Hematopoietic multipotent progenitor cell (in vitro differentiated cells): Measurements from ENCODE around the gene GBA3. TPM values are rescaled to one million over a fixed set of nuclear protein-coding genes. Genes with fewer than 3 reads are reported as not detected.
A peak's percentile ranks its signal among the peaks of the same experiment; 100 is the strongest.

ENCODE experiments used
- DNase-seq, 3 donors: peaks; one replicate each; pipeline ENCODE4 v3.0.0-alpha.2; 2011 to 2015; ENCODE audit warnings: low read depth in 2 of 3, low spot score in 2 of 3
- total RNA-seq: library from RNA; depleted of rRNA; stranded (reverse); fragments of >200 nt; gene quantifications from one replicate; pipeline ENCODE4 v1.2.3, GENCODE V29; 2012

GBA3 gene
- total RNA-seq = under 0.01 TPM

DNA sequence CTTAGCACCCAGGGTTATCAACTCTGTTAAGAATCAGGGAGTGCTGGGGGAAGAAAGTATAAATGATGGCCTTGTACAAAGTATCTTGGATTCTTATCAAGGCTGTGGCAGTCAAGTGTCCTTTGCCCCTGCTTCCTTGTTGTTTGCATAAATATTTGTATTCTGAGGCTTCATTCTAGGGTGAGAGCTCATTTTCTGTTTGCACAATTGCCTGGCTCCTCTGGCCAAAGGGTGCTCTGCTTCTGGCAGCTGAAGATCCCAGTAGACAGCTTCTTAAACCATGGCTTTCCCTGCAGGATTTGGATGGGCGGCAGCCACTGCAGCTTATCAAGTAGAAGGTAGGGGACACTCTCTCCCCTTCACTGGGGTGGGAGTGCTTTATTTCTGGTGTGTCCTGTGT lies at the start of gene GBA3:
GBA3 (plus strand) TSS at position 202 of the 400 bp plus-strand sequence.
- DNase-seq = no peak

DNA sequence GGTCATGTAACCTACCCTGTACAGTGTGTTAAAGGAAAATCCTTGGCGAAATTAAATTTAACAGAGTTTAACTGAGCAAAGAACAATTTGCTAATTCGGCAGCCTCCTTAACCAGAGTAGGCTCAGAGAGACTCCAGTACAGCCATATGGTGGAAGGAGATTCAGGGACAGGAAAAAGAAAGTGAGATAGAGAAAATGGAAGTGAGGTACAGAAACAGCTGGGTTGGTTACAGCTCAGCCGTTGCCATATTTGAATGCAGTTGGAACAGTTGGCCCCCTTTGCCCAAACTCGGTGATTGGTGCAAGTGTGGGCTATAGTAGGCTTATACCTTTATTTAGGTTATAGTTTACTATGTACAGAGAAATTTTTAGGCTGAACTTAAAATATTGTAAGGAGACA lies 48.8 kb upstream of the GBA3 start:
- DNase-seq = no peak

DNA sequence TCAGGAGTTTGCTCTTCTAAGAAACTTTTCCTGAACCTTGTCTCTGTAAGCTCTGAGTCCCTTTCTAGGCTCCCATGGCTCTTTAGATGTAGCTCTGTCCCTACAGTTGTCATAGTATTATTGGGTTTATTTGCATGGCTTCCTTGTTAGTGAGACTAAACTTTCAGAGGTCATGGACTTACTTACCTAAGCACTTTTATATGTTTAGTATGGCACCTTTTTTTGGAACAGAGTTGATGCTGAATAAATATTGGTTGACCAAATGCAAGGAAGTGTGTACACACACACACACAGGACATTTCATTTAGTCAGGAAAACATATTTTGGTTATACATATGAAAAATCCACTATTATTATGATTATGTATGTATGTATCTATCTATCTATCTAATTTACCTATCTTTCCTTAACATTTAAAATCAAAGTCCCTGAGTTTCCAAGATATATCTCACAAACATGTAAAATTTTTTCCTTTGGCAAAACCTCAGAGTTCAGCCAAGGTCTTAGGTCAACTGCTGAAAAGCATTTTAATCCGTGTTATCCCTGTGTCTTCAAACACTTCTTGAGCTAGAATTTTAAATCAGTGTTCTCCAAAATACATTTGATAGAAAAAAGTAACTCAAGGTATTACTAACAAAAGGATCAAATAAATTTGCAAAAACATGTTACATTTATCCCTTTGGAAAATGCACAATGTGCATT lies 47.1 kb upstream of the GBA3 start:
- no peak for DNase-seq

DNA sequence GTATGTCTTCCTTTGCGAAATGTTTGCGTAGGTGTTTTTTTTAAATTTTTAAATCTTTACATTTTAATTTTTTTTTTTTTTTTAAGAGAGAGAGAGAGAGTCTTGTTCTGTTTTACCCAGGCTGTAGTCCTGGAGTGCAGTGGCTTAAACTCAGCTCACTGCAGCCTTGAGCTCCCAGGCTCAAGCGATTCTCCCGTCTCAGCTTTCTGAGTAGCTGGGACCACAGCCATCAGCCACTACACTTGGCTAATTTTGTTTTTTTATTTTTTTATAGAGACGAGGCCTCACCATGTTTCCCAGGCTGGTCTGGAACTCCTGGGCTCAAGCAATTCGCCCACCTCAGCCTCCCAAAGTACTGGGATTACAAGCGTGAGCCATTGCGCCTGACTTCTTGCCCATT lies 43.7 kb upstream of the GBA3 start:
- DNase-seq = no peak

DNA sequence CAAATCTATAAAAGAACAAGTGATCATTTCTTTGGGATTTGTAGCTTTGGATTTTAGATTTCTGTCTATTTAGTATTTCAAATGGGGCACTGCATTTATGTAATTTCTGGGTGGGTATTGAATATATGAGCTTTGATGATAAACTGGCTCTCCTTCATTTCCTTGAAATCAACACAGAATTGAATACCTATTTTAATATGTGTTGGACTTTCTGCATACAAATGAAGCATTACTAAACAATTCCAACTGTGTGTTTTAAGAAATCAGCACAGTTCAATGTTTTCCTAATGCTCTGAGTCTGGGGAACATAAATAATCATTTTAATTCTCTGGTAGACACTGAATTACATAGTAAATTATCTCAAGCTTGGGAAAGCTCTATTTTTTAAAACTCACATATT lies 42.0 kb upstream of the GBA3 start:
- no peak for DNase-seq

DNA sequence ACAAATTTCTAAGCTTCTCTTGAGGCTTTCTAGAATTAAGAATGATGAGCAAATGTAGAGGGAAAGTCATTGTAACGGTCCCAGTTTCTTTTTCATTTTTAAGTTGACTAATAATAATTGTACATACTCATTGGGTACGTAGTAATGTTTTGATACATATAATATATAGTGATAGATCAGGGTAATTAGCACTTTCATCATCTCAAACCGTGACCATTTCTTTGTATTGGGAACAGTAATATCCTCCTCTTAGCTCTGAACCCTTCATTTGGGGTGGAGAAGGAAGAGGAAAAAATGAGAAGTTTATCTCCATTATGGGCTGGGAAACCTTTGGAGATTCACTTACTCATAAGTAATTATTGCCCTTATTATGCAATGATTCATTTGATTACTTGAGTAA lies 39.0 kb upstream of the GBA3 start:
- no peak for DNase-seq

DNA sequence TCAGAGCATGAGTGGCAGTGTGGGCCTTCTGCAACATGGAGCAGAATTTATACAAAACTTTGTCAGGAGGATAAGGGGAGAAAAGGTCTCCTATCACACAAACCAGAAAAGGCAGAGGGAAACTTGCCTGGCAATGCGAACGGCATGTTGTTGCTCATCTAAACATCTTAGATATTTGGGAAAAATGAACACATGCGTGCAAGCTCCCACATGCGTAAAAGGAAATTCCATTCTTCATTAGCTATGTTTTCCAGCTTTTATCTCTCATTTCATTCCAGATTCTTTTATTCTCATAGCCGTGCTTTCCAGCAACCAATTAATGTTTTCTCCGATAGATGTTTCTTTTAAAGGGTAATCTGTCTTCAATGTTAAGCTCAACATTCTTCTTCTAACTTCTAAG lies 31.3 kb upstream of the GBA3 start:
- DNase-seq = no peak

DNA sequence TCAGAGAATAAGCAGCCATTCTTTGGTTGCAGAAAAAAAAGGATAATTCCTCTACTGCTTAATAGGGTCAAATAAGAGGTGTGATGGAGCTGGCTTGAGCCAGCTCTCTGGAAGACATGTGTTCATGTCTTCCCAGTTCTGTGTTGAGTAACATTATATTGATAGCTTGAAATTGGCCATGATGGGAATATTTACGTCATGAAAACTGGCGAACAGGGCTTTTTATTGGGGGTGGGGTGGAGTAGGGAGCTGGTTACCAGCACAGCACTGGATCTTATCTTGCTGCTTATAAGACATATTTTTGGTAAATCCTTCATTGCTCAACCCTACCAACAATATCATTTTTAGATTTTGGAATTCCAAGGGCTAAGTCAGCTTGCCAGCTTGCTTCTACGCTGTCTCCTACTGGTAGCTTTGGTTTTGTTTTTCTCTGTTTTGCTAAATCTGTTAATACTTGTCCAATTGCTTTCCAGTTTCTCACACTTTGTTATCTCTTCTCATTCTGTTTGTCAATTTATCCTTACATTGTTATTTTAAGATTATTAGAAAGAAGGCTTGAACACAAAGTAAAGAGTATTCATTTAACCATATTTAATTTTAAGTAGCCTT lies 25.3 kb upstream of the GBA3 start:
- no peak for DNase-seq

DNA sequence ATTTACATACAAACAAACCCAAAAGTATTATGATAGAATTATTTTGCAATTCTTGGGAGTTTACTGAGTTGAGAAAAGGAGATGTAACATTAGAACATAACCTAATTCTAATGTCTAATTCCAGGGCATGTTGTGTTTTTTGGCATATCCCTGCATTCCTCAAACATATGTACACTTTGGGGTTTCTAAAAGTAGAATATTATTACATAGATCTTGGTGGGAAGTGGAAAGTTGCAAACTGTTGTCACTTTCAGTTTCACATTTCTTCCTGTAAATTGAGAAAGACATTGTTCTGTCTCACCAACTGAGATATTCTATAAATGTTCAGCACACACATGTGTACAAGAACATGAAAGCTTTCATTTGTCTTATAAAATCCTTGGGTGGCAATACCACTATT lies 24.4 kb upstream of the GBA3 start:
- peak in 1 of 3 donors; percentile 14 for DNase-seq

DNA sequence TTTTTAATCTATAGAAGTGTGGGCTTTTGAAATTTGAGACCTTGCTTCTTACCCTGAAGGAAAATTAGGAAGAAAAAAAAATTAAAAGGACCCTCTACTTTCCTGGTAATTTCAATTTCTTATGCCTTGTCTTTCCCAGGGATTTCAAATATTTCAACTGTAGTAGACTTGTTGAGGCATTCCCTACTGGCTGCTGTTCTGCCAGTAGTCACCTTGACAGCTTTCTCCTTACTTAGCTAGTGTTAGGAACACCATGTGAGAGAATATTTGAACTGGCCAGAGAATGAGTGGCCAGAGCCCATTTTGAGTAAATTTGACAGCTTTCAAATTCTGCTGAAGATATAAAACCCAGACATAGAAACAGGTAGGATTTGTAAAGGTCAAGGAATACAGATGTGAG lies 24.0 kb upstream of the GBA3 start:
- DNase-seq = no peak

DNA sequence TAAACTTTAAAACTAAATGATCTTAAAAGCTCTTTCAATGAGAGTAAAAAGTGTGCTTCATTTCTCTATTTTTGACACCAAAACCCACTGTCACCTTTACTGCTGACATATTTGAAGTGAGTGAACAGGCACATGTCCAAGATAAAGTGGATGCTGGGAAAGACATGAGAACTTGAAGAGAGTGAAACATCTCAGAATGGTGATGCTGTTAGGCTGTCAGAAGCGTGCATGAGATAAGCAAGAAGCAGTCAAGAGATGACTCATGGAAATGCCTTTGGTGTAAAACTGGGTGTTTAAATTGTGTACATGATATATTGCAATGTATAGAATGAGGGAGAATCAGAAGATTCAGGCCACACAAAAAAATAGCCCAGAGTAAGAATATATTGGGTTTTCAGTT lies 21.8 kb upstream of the GBA3 start:
- DNase-seq = no peak

DNA sequence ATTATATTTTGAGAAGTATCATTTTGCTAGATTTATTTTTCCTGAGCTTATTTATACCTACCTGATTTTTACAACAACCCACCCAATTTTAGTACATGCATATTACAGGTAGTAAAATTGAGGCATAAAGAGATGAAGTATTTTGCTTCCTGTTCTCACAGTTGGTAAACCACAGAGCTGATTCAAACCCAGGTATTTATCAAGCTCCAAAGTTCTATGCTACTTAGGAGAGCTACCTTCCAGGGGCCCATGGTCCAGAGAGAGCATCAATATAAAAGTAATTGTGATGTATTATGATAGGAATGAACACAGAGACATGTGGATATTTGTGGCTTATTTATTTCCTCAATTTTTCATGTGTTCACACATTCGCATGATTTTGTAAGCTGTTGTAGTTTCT lies 20.2 kb upstream of the GBA3 start:
- DNase-seq = no peak

DNA sequence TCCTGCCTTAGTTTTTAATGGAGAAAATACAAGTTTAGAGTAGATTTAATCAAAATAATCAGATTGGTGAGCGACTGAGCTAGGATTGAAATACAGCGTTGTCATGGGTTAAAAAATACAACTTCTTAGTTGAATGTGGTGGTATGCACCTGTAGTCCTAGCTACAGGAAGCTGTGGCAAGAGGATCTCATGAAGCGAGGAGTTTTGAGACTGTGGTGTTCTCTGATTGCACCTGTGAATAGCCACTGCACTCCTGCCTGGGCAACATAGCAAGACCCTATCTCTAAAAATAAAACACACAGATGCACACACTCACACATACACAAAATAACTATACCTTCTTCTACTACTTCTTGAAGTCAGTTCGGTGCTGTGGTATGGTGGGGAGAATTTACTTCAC lies 19.8 kb upstream of the GBA3 start:
- no peak for DNase-seq

DNA sequence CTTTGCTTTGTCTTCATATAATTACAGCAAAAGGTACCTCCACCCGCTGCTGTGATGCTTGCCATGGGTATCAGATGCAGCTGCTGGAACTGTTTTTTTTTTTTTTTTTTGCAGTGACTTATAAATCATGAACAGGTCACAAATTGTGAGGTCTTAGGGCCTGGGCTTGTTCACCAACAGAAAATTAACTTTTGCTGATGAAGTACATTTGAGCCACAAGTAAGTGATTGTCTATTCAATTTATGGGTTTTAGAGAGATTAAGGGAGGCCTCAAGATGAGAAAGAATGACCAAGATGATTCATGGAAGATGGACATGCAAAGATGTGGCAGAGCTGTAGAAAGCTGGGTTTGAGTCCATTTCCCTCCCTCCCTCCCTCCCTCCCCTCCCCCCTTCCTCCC lies 18.0 kb upstream of the GBA3 start:
- no peak for DNase-seq

DNA sequence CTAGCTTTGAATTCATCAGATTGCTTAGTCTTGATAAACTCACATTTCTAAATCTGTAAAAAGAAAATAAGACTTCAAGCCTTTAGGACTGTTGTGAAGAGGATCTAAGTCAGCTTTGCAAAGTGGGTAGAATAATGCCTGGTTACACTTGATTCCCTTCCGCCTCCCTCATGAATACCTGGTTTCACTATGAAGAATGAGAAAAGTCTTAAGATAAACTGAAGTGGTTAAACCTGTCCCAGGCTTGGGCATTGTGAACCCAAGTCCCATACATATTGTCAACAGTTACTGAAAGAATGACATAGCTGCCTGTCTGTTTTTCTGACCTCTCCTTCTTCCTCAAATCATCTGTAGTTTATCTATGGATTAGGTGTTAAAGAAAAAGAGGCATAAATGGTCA lies 16.7 kb upstream of the GBA3 start:
- no peak for DNase-seq

DNA sequence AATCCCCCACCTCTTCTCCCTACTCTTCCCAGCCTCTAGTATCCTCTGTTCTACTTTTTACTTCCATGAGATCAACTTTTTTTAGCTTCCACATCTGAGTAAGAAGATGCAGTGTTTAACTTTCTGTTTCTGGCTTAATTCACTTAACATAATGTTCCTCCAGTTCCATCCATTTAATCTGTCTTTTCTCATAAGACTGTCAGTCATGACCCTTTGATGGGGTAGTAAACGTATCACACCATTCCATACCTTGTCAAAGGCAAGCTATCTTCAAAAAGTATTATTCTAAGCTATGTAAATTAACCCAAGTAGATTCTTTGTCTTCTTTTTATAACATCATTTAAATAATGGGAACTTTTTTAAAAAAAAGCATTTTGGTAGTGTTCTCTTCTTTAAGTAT lies 15.0 kb upstream of the GBA3 start:
- DNase-seq = no peak

DNA sequence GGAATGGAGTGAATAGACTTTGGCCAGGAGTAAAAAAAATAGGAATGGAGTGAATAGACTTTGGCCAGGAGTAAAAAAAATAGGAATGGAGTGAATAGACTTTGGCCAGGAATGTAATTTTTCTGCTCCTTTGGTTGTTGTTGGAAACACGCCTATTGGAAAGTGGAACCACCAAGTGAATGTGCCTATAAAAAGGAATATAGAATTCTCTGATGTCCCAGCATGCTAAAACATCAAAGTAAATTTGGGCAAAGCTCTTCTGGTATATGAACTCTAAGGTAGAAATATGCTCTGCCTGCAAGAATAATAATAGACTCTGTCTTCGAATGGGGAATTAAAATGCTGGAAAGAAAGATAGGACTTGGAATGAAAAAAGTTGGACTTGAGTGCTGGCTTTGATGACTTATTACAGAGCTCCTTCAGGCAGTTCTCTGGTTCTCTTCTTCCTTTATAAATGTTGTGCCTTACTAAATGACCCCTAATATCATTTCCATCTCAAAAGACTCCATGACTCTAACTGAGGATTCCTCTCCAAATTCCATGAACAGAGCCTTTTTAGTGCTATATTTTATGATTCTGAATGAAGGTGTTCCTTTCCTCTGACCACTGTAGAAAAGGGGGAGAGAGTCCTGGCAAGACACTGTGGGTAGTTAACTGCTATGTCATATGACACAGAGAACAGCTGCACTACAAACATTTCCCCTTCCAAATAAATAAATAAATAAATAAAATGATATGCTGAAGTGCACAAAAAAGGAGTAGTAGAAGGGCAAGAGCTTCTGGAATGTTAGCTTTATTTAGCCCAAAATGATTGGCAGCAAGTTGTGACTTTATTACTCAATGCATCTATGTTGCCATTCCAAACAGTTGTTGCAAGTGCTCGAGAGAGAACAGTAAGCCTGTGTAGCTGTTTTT lies 13.5 kb upstream of the GBA3 start:
- DNase-seq = no peak

DNA sequence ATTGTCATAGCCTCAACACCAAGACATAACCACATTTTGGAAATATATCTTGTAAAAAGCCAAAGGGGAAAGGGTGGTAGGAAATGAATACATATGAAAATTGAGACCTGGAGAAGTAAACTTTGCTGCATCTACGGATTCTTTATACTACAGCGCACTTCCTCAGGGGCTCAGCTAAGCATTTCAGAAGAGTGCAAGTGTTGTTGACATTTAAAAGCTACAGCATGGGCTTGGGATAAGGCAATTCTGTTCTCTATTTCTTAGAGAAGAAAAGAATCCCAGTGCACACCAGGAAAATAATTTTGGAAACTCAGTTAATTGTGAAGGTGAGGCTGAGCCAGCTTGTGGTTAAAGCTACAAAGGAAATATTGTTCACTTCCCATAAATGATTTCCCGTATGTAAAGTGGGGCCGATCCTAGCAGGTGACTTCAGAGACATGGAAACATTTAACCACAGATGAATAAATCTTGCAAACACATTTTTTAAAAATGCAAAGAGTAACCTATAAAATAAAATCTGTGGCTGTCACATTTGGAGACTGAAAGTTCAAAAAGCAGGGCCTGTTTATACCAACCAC lies 12.6 kb upstream of the GBA3 start:
- DNase-seq = no peak

DNA sequence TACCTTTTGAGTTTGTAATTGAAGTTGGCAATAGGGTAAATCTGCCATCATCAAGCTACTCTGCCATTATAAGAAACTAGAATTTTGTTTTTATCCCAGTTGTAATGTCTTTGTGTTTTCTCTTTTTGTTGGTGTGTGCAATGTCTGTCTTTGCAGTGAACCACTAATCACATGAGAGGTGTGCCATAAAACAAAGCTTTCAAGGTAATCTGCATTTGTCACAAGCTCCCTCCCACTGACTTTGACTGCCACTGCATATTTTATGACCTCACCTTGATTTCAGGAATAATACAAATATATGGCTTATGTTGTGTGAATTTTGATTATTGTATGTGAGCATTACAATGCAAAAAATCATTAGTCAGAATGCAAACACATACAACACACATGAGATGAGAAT lies 9.0 kb upstream of the GBA3 start:
- no peak for DNase-seq

DNA sequence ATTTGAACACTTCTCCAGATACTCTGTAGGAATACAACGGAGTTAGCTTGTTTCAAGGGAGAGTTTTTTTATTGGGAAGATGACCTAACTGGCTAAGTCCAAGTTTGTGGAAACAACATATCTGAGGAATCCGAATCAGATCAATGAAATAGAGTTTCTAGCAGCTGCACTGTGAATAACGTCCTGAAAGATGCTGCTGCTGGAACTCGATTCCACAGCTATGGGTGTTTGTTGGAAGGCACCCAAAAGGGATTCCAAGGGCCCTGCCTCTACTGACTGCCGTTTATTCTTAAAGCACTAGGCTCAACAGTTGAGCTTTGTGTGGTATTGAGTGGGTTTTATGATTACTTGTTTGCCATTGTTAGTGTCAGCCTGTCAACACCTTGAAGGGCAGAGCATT lies 6.6 kb upstream of the GBA3 start:
- DNase-seq = no peak

DNA sequence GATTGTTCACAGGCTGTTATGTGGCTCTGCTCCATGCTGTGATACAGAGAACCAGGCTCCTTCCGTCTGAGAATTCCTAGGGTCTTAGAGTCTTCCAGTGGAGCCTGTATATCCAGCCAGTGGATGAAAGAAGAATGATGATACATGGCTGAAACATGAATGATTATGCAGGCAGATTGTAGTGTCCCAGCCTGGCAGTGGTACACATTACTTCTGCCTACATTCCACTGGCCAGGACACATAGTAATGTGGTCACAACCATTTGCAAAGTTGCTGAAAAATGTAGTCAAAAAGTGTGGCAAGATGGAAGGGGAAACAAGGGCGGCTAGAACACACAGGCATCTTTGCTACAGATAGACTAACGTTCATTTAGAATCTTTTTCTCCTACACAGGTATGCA lies 4.5 kb upstream of the GBA3 start:
- no peak for DNase-seq

DNA sequence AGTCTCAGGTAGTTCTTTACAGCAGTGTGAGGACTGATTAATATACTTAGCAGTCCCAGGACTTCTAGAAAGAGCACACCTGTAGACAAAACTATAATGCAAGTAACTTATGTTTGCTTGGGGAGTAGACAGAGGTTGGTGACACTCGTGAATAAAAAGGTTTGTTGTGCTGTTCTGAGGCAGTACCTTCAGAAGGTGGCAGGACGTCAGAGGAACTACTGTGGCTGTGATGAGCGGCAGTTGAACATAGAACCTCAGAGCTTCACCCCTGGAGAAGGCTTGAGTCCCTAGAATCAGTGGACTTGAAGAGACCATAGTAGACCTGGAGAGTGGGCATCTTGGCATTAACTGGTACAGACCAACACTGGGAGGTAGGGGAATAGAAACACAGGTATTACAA lies 3.3 kb upstream of the GBA3 start:
- DNase-seq = no peak
